HG03520 (cell line): ENCODE measurements around the gene ERLEC1.
"Not testable (repeated sequence)": the region's sequence is repeated elsewhere in the genome, so short reads cannot be mapped to it uniquely, and the experiment has no call there.

Source experiments
- ATAC-seq: cut with Tn5 transposase; IDR thresholded peaks from one replicate; pipeline ENCODE4 v1.9.1; 2021; ENCODE audit warnings: mild to moderate bottlenecking, moderate library complexity; ENCODE audit not compliant: unreplicated experiment

The ERLEC1 gene

GRCh38 chr2:53829273-53829979 lies 42.6 kb downstream of the ERLEC1 start:
- ATAC-seq = no peak

DNA sequence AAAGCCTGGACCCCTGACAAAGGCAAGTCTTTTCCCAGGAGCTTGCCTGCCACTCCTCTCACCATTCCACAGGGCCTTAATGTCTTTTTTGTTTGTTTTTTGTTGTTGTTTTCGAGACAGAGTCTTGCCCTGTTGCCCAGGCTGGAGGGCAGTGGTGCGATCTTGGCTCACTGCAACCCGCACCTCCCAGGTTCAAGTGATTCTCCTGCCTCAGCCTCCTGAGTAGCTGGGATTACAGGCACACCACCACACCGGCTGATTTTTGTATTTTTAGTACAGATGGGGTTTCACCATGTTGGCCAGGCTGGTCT lies 43.1 kb downstream of the ERLEC1 start:
- not testable (repeated sequence) for ATAC-seq

GRCh38 chr2:53840580-53840979 lies 53.7 kb downstream of the ERLEC1 start:
- ATAC-seq = no peak

DNA sequence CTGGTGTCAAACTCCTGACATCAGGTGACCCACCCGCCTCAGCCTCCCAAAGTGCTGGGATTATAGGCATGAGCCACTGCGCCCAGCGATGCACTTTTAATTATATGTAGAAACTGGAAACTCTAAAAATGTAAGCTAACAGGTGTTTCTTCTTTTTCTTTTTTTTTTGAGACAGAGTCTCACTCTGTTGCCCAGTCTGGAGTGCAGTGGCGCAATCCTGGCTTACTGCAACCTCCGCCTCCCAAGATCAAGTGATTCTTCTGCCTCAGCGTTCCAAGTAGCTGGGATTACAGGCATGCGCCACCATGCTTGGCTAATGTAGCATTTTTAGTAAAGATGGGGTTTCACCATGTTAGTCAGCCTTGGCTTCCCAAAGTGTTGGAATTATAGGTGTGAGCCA lies 54.8 kb downstream of the ERLEC1 start:
- ATAC-seq = not testable (repeated sequence)

DNA sequence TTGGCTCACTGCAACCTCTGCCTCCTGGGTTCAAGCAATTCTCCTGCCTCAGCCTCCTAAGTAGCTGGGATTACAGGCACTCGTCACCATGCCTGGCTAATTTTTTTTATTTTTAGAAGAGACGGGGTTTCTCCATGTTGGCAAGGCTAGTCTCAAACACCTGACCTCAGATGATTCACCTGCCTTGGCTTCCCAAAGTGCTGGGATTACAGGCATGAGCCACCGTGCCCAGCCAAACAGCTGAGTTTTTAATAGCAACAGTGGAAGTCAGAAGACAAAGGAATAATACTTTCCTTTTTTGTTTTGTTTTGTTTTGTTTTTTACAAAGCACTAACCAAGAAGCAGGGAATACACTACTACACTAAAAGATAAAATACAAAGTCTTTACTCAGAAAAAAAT lies 56.0 kb downstream of the ERLEC1 start:
- ATAC-seq = no peak

DNA sequence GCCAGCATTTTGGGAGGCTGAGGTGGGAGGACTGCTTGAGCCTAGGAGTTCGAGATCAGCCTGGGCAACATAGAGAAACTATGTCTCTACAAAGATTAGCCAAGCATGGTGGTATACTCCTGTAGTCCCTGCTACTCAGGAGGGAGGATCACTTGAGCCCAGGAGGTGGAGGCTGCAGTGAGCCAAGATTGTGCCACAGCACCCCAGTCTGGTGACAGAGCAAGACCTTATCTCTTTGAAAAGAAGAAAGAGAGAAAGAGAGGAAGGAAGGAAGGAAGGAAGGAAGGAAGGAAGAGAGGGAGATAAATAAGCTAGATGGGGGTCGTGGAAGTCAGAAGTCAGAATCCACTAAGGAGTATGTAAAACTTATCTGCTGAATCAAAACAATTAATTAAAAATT lies 56.8 kb downstream of the ERLEC1 start:
- no peak for ATAC-seq

DNA sequence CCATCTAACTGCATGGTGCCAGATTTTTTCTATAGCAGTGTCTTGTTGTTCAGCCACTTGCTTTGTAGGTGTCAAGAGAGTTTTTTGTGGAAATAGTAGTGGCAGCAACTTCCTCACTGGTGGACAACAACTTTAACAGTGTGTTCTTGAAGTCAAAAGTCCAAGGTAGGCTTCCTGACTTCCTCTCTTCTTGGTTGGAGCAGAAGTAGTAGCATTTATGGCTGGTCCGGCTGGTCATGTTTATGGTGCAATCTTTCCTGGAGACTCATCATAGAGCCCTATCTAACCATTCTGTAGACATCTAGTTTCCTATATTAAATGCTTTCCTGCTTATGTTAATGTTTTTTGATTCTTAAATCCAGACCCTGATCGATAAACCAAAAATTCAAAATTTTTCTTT lies 61.2 kb downstream of the ERLEC1 start:
- ATAC-seq = no peak

DNA sequence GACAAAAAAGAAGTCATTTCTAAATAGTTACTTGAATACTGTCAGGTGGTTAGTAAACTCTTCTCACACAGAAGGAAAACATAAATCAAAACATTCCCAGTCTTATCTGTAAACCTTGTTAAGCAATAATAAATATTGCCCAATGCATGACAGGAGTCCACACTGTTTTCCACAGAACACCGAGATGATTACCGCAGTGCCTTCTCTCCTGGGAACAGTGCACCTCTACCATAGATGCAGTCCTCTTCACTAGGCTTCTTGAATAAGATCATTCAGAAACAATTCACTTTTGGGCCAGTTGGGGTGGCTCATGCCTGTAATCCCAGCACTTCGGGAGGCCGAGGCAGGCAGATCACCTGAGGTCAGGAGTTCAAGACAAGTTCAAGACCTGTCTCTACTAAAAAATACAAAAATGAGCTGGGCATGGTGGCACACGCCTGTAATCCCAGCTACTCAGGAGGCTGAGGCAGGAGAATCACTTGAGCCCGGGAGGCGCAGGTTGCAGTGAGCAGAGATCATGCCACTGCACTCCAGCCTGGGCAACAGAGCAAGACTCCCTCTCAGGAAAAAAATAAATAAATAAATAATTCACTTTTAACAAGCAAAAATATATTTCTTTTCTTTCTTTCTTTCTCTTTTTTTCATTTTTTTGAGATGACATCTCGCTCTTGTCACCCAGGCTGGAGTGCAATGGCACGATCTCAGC lies 64.4 kb downstream of the ERLEC1 start:
- not testable (repeated sequence) for ATAC-seq

DNA sequence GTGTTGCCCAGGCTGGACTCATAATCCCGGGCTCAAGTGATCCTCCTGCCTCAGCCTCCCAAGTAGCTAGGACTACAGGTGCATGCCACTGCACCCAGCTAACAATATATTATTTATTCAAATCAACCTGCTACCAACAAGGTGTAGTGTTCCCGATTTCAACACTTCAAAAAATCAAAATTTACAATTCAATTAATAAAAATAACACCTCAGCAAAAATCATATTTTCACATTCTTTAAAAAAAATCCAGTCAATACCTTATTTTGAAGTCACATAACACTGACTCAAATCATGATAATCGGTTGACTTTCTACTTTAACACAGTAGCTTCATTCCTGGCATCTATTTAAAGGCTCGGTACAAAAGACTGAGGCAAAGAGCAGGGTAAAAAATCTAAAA lies 65.7 kb downstream of the ERLEC1 start:
- no peak for ATAC-seq

DNA sequence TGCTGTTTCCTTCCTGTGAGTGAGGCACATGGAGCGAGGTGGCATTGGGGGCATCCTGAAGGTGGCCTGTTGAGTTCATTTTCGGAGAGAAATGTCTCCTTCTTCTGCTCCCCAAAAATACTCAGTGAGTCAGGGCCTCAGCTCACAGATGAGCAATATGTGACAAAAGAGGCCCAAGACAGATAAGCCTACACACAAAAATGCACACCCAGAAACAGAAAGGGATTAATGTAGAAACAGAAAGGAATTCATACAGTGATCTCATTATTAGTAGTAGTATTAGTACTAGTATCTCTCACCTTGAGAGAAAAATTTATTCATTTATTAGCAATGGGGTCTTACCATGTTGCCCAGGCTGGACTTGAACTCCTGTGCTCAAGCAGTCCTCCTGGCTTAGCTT lies 67.8 kb downstream of the ERLEC1 start:
- ATAC-seq = peak; percentile 68

- ATAC-seq = no peak
These were observed 69.4 kb downstream of the ERLEC1 start for GRCh38 chr2:53856272-53856671.

- ATAC-seq = no peak
These were observed 72.7 kb downstream of the ERLEC1 start, which contains the start of gene GPR75 for GRCh38 chr2:53859206-53860181. Gene GPR75, minus strand, starts transcription at chr2:53859967. Its CDS starts 5,211 bp downstream, at chr2:53854756.

DNA sequence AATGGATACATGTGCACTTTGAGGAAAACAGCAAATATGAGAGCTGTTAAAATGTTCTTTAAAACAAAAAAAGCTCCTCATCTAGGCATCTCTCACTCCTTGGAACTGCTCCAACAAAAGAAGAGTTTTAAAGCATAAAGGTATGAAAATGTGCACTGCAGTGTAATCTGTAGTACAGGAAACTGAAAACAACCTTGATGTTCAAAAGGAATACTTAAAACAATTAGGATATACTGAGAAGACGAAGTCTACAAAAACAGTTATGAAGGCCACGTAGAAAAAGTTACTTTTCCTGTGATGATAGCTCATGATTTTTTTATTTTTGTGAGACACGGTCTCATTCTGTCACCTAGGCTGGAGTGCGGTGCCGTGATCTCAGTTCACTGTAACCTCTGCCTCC lies 75.0 kb downstream of the ERLEC1 start:
- no peak for ATAC-seq

- no peak for ATAC-seq
These were observed 76.8 kb downstream of the ERLEC1 start for GRCh38 chr2:53863538-53864227.

DNA sequence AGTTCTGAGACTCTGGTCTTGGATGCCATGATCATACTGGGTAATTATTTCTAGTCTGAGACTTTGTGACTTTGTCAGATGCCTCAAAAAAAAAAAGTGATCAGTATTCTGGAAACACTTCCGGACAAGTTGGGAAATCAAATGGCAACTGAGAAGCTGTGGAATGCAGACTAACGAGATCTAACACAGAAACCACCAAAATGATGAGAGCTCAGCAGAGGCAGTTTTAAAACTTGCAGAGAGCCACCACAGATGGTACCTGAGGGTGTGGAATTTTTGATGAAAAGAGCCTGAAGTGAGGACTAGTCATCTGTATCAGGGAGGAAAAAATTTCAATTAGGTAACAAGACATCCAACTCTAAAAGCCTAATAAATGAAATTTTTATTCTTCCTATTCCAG lies 78.4 kb downstream of the ERLEC1 start:
- no peak for ATAC-seq

DNA sequence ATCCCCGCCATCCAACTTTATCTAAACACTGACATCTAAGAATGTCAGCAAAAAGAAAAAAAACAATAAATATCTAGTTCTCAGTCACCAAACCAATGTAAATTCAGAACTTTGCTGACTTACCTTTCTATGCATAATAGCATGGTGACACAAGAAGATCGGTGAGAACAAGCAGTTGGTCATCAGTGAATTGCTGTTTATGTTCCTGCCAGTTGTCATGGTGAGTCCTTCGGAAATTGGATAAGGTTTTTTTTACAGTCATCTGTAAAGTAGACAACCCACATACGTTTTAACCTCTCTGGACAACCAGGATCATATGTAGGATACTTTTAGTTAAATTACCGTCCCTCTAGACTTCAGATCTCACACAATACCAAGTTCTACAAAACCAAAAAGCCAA lies 79.1 kb downstream of the ERLEC1 start:
- ATAC-seq = no peak

GRCh38 chr2:53867169-53867568 lies 80.3 kb downstream of the ERLEC1 start:
- ATAC-seq = no peak

- no peak for ATAC-seq
These were observed 80.9 kb downstream of the ERLEC1 start for GRCh38 chr2:53867773-53868172.
